H9 (cell line): ENCODE measurements around the gene NACAD. TPM values are rescaled to one million over a fixed set of nuclear protein-coding genes. Genes with fewer than 3 reads are reported as not detected.

Experiments used
- DNase-seq: peaks from one replicate; pipeline ENCODE4 v3.0.0-alpha.2; 2017
- H2AFZ ChIP-seq: one replicate; pipeline ENCODE4 v1.6.1; 2013; ENCODE audit warnings: mild to moderate bottlenecking, low read length, control low read depth, moderate library complexity
- H2AK5ac ChIP-seq: 2 replicates; pipeline ENCODE4 v1.6.1; 2013; ENCODE audit warnings: low read length, control low read depth, mixed read lengths; ENCODE audit not compliant: insufficient read length
- H2BK120ac ChIP-seq: one replicate; pipeline ENCODE4 v1.6.1; 2013; ENCODE audit warnings: low read depth, mild to moderate bottlenecking, low read length, control low read depth, inconsistent platforms; ENCODE audit not compliant: poor library complexity, severe bottlenecking
- H2BK12ac ChIP-seq: 2 replicates; pipeline ENCODE4 v1.6.1; 2013; ENCODE audit warnings: low read length, control low read depth, mixed read lengths, low read depth; ENCODE audit not compliant: insufficient read length
- H2BK15ac ChIP-seq: 2 replicates; pipeline ENCODE4 v1.6.1; 2013; ENCODE audit warnings: low read depth, low read length, control low read depth
- H2BK20ac ChIP-seq: one replicate; pipeline ENCODE4 v1.6.1; 2013; ENCODE audit warnings: low read depth, mild to moderate bottlenecking, low read length, control low read depth, inconsistent platforms; ENCODE audit not compliant: poor library complexity, severe bottlenecking
- H2BK5ac ChIP-seq: 2 replicates; pipeline ENCODE4 v1.6.1; 2013; ENCODE audit warnings: low read length, control low read depth, mixed read lengths; ENCODE audit not compliant: insufficient read length
- H3K14ac ChIP-seq: 2 replicates; pipeline ENCODE4 v1.6.1; 2013; ENCODE audit warnings: low read length, control low read depth; ENCODE audit not compliant: insufficient read depth
- H3K18ac ChIP-seq: 2 replicates; pipeline ENCODE4 v1.6.1; 2013; ENCODE audit warnings: low read depth, mild to moderate bottlenecking, mixed read lengths, low read length, control low read depth; ENCODE audit not compliant: insufficient read length
- H3K23ac ChIP-seq: 2 replicates; pipeline ENCODE4 v1.6.1; 2013; ENCODE audit warnings: low read length, control low read depth, mixed read lengths, low read depth; ENCODE audit not compliant: insufficient read length
- H3K23me2 ChIP-seq: 2 replicates; pipeline ENCODE4 v1.6.1; 2013; ENCODE audit warnings: low read depth, mild to moderate bottlenecking, mixed read lengths, low read length, control low read depth; ENCODE audit not compliant: insufficient read length, poor library complexity, severe bottlenecking
- H3K27ac ChIP-seq: 2 replicates; pipeline ENCODE4 v1.5.1; 2013; ENCODE audit warnings: low read length, control low read depth, mixed read lengths, low read depth; ENCODE audit not compliant: insufficient read length
- H3K27me3 ChIP-seq: 2 replicates; pipeline ENCODE4 v1.6.1; 2013; ENCODE audit warnings: low read length, control low read depth, inconsistent platforms; ENCODE audit not compliant: insufficient read depth
- H3K4ac ChIP-seq: 2 replicates; pipeline ENCODE4 v1.6.1; 2013; ENCODE audit warnings: low read depth, mild to moderate bottlenecking, control low read depth, inconsistent platforms, low read length, moderate library complexity
- H3K4me1 ChIP-seq: 2 replicates; pipeline ENCODE4 v1.6.1; 2013; ENCODE audit warnings: low read length, control low read depth, inconsistent platforms; ENCODE audit not compliant: insufficient read depth
- H3K4me2 ChIP-seq: 2 replicates; pipeline ENCODE4 v1.6.1; 2013; ENCODE audit warnings: low read length, control low read depth, mixed read lengths; ENCODE audit not compliant: insufficient read length, insufficient read depth
- H3K56ac ChIP-seq: 2 replicates; pipeline ENCODE4 v1.6.1; 2013; ENCODE audit warnings: low read depth, mild to moderate bottlenecking, mixed read lengths, low read length, control low read depth; ENCODE audit not compliant: insufficient read length
- H3K79me1 ChIP-seq: 2 replicates; pipeline ENCODE4 v1.6.1; 2013; ENCODE audit warnings: low read depth, mild to moderate bottlenecking, moderate library complexity, low read length, control low read depth, inconsistent platforms; ENCODE audit not compliant: insufficient read depth, poor library complexity, severe bottlenecking
- H3K79me2 ChIP-seq: 2 replicates; pipeline ENCODE4 v1.6.1; 2013; ENCODE audit warnings: low read length, control low read depth, inconsistent platforms; ENCODE audit not compliant: insufficient read depth
- H3K9ac ChIP-seq: 2 replicates; pipeline ENCODE4 v1.6.1; 2013; ENCODE audit warnings: low read length, control low read depth, mixed read lengths; ENCODE audit not compliant: insufficient read length; ENCODE audit errors: extremely low read depth
- H3K9me3 ChIP-seq: one replicate; pipeline ENCODE4 v1.6.1; 2013; ENCODE audit warnings: low read depth, low read length, inconsistent platforms; ENCODE audit not compliant: control insufficient read depth
- H3T11ph ChIP-seq: one replicate; pipeline ENCODE4 v1.6.1; 2013; ENCODE audit warnings: mild to moderate bottlenecking, low read length, control low read depth, inconsistent platforms
- H4K20me1 ChIP-seq: one replicate; pipeline ENCODE4 v1.6.1; 2013; ENCODE audit not compliant: control insufficient read depth, insufficient read length, insufficient read depth
- H4K5ac ChIP-seq: 2 replicates; pipeline ENCODE4 v1.6.1; 2013; ENCODE audit warnings: low read depth, mild to moderate bottlenecking, mixed read lengths, low read length, control low read depth; ENCODE audit not compliant: insufficient read length
- H4K8ac ChIP-seq: replicated peaks from 2 replicates; pipeline ENCODE4 v1.6.1; 2013; ENCODE audit warnings: low read length, control low read depth, mixed read lengths, low read depth; ENCODE audit not compliant: insufficient read length
- H4K91ac ChIP-seq: 2 replicates; pipeline ENCODE4 v1.6.1; 2013; ENCODE audit warnings: low read depth, mild to moderate bottlenecking, moderate library complexity, mixed read lengths, low read length, control low read depth; ENCODE audit not compliant: insufficient read length
- H3K27ac Mint-ChIP-seq, 3 experiments: 2 replicates in 2 of 3; 3 replicates in 1 of 3; pipeline ENCODE4 v1.8.0; 2020 to 2021; ENCODE audit warnings: mixed read lengths in 3 of 3, mild to moderate bottlenecking in 1 of 3, moderate library complexity in 1 of 3
- H3K27me3 Mint-ChIP-seq: 2 replicates; pipeline ENCODE4 v1.8.0; 2021; ENCODE audit warnings: low read depth, mild to moderate bottlenecking, moderate library complexity, mixed read lengths
- H3K36me3 Mint-ChIP-seq, 3 experiments: 2 replicates in 2 of 3; 3 replicates in 1 of 3; pipeline ENCODE4 v1.8.0; 2020 to 2021; ENCODE audit warnings: low read depth in 3 of 3, mixed read lengths in 3 of 3; ENCODE audit not compliant: insufficient read depth in 1 of 3
- H3K4me1 Mint-ChIP-seq, 2 experiments: 2 replicates each; pipeline ENCODE4 v1.8.0; 2020; ENCODE audit warnings: mixed read lengths in 2 of 2
- H3K4me3 Mint-ChIP-seq, 2 experiments: 2 replicates in 1 of 2; 3 replicates in 1 of 2; pipeline ENCODE4 v1.8.0; 2020 to 2021; ENCODE audit warnings: mild to moderate bottlenecking in 2 of 2, mixed read lengths in 2 of 2, moderate library complexity in 1 of 2
- H3K9me3 Mint-ChIP-seq, 2 experiments: 2 replicates in 1 of 2; 3 replicates in 1 of 2; pipeline ENCODE4 v1.8.0; 2020; ENCODE audit warnings: mild to moderate bottlenecking in 2 of 2, mixed read lengths in 2 of 2, moderate library complexity in 1 of 2
- WGBS: extraction: QIAGEN DNeasy Blood & Tissue Kit; methylation state at CpG from one replicate; pipeline ENCODE4 v1.1.7; 2013; ENCODE audit warnings: missing lambda C conversion rate, low lambda C conversion rate, mixed read lengths; ENCODE audit not compliant: insufficient read length; ENCODE audit errors: extremely low coverage; 5-methylcytosine and 5-hydroxymethylcytosine counted together
- total RNA-seq: library from RNA; stranded (reverse); gene quantifications from 2 replicates; pipeline ENCODE4 v1.2.1, GENCODE V29; 2021
- TF ChIP-seq, protein P1 (sequence below): fragments of 200-600 bp; sonication (generic); conservative IDR thresholded peaks from 3 replicates; pipeline ENCODE4 v1.8.0; 2021; ENCODE audit warnings: antibody characterized with exemption, mild to moderate bottlenecking

NACAD gene
- total RNA-seq, 1 experiment from 2014 or later, result 8.0 TPM

DNA sequence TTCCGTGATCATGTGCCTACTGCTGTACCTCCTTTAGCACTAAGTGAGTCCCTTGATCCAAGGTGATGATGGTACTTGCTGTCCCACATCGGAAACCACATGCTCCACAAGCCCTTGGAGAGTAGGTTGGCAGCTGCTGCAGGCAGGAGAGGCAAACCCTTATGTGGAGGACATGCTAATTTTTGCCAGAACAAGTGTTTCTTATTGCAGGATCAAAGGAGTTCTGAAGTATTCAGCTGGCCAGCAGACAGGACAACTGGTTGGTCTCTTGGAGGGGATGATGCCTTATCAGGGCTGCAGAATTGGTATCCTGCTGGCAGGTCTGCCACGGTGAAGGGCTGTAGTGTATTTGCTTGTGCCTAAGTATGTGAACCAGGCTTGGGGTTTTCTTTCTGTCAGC lies 36.8 kb downstream of the NACAD start:
- Histone ChIP-seq H2BK12ac (no peak overlapping the region), H3K4me2 (no peak overlapping the region), H3K79me1 (no peaks in the 10 kb centered on the region), H2BK15ac (no peak overlapping the region), H3K27ac (no peak overlapping the region), H4K8ac (no peak overlapping the region), H2AFZ (no peak overlapping the region), H2BK5ac (no peak overlapping the region), H4K5ac (no peak overlapping the region), H2BK120ac (no peak overlapping the region), H3K23me2 (no peaks in the 10 kb centered on the region), H2BK20ac (no peak overlapping the region), H3K9ac (no peak overlapping the region), H3K79me2 (no peaks in the 10 kb centered on the region), H3K4ac (no peak overlapping the region), H2AK5ac (no peak overlapping the region), H3K14ac (no peak overlapping the region), H3K27me3 (no peaks in the 10 kb centered on the region), H3K4me1 (no peaks in the 10 kb centered on the region), H4K20me1 (no peaks in the 10 kb centered on the region), H3K23ac (no peak overlapping the region), H3T11ph (no peak overlapping the region), H3K56ac (no peak overlapping the region), H3K18ac (no peak overlapping the region), H3K9me3 (no peaks in the 10 kb centered on the region), H4K91ac (no peak overlapping the region)
- H3K27ac Mint-ChIP-seq, result 0 out of 7 replicates have a peak overlapping the region, but pooled peaks of 1 of the 3 experiments have one; percentile 11
- TF ChIP-seq, protein P1, sequence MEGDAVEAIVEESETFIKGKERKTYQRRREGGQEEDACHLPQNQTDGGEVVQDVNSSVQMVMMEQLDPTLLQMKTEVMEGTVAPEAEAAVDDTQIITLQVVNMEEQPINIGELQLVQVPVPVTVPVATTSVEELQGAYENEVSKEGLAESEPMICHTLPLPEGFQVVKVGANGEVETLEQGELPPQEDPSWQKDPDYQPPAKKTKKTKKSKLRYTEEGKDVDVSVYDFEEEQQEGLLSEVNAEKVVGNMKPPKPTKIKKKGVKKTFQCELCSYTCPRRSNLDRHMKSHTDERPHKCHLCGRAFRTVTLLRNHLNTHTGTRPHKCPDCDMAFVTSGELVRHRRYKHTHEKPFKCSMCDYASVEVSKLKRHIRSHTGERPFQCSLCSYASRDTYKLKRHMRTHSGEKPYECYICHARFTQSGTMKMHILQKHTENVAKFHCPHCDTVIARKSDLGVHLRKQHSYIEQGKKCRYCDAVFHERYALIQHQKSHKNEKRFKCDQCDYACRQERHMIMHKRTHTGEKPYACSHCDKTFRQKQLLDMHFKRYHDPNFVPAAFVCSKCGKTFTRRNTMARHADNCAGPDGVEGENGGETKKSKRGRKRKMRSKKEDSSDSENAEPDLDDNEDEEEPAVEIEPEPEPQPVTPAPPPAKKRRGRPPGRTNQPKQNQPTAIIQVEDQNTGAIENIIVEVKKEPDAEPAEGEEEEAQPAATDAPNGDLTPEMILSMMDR, result no peak
- H3K4me1 Mint-ChIP-seq, result no peaks in the 10 kb centered on the region
- H3K27me3 Mint-ChIP-seq, result no peaks in the 10 kb centered on the region
- H3K36me3 Mint-ChIP-seq, result no peaks in the 10 kb centered on the region; a peak in 2 of 7 replicates
- no peaks in the 10 kb centered on the region for H3K9me3 Mint-ChIP-seq
- no CpG with 5 or more reads among the region's 3 CpGs for WGBS
- DNase-seq, result no peak
- no peak overlapping the region for H3K4me3 Mint-ChIP-seq
